LoVo (cell line): ENCODE results near the gene KRTAP4-3.
"Not testable (repeated sequence)": the region's sequence is repeated elsewhere in the genome, so short reads cannot be mapped to it uniquely, and the experiment has no call there.

ENCODE experiments used
- DNase-seq: peaks from one replicate; pipeline ENCODE4 v3.0.0-alpha.2; 2016; ENCODE audit warnings: low spot score

Gene KRTAP4-3

GRCh38 chr17:41151525-41151924 lies 16.5 kb downstream of the KRTAP4-3 start:
- no peak for DNase-seq

DNA sequence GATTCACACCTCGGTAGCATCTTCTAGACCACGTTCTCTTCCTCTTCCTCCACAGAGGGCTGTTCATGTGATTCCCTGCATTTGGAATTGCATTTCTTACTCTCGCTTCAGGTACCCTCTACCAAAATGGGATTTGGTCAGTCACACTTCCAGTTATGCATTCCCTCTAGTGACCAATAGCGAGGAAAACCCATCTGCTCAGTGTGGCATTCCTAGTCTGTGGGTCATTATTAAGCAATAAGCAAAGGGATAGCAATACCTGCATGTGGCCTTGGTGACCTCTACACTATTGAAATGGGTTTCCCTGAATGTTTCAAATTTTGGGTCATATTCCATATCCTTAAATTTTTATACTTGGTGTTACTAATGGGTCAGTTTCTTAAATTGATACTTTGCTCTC lies 18.0 kb downstream of the KRTAP4-3 start:
- no peak for DNase-seq

- DNase-seq, result no peak
These were observed 18.4 kb downstream of the KRTAP4-3 start, which contains the start of gene KRTAP4-5 for GRCh38 chr17:41149652-41149985. Gene KRTAP4-5, minus strand, starts transcription at chr17:41149825. Its CDS starts 58 bp downstream, at chr17:41149767.

GRCh38 chr17:41148971-41149651 lies 18.9 kb downstream of the KRTAP4-3 start:
- not testable (repeated sequence) for DNase-seq

GRCh38 chr17:41147531-41148204 lies 20.4 kb downstream of the KRTAP4-3 start:
- no peak for DNase-seq

DNA sequence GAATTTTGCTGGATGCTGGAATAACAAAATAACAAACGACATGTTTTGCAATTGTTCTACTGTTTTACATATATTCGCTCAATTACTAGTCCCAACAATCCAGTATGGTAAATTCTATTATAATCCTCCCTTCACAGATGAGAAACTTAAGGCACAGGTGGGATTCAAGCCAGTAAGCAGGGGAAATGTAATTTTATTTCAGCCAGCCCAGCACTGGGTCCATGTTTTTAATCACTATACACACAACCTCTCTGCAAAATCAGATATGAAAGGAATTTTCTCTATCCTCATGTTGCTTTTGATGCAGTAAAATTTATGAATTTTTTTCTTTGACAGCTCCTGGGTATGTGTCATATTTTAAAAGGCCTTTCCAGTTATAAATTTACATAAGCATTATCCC lies 22.8 kb downstream of the KRTAP4-3 start:
- no peak for DNase-seq

- no peak for DNase-seq
These were observed 23.2 kb downstream of the KRTAP4-3 start for GRCh38 chr17:41144846-41145245.

- DNase-seq, result no peak
These were observed 26.7 kb downstream of the KRTAP4-3 start for GRCh38 chr17:41141361-41141760.

DNA sequence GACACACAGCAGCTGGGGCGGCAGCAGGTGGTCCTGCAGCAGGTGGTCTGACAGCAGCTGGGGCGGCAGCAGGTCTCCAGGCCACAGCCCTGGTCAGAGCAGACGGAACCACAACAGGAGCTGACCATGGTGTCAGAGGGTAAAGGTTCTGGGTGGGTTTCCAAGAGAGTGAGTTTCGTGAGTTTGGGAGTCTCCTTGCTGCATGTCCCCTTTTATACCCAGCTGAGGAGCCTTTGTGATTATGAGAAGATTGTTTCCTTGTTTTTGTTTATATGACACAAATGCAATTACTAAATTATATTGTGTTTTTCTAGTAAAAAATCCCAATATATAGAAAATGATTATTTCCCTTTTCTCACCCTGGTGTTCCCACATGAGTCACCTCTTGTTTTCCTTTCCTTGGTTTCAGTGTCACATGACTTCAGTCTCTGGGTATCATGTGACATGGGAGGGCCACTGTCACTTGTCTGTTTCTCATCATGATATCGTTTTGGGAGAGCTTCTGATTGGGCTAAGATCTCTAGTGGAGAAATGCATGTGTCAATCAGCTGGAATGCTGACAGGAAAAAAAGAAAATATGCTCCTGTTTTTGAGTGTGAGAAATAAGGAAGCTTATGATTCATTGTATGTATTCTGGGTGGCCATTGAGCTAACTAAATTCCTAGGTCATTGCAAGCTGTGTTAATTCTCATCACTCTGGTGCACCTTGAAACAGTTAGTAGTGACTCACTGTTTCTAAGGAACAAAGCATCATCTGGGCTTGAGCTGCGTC lies 27.5 kb downstream of the KRTAP4-3 start, which contains the start of gene KRTAP4-6:
TSS of gene KRTAP4-6 (minus strand) at position 185 of the 772 bp plus-strand sequence. CDS start at position 128, 57 bp downstream.
- no peak for DNase-seq

DNA sequence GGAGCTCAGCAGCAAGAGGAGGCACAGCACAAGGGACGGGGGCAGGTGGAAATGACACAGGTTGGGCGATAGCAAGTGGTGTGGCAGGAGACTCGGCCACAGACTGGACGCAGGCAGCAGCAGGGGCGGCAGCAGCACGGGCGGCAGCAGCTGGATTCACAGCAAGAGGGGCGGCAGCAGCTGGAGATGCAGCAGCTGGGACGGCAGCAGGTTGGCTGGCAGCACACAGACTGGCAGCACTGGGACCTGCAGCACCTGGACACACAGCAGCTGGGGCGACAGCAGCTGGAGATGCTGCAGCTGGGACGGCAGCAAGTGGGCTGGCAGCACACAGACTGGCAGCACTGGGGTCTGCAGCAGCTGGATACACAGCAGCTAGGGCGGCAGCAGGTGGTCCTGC lies 28.2 kb downstream of the KRTAP4-3 start:
- DNase-seq, result not testable (repeated sequence)

DNA sequence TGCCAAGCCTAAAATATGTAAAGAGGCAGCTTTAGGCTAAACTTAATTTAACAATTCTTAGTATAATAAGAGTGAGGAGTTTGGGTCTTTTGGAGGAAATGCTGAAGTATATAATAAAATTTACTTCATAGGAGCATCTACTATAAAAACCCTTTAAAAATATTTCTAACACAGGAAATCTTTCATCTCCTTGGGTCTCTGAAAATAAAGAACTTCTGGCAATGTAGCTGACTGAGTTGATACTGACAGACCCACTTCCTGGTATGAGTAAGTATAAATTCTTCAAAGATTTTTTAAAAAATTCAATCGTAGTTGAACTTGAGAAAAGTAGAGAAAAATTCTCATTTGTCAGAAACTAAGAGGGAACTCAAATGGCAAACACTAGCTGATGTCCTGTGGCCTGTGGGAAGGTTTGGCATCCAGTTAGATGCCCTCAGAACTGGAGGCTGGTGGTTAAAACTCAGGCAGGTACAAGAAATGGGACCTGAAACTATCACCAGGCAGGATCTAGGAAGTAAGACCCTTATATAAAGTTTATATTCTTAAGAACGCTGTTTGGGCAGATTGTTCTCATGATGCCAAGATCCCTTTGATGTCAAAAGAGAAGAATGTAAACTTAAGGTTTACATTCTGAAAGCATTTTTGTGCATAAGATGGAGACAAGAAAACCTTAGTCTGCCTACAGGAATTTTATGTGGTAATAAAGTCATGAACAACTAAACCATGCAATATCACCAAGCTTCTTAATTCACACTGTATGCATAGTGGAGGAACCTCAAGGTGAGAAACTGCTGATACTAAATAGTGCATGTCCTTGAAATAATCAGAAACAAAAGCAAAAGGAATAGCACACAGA lies 33.9 kb downstream of the KRTAP4-3 start:
- no peak for DNase-seq

DNA sequence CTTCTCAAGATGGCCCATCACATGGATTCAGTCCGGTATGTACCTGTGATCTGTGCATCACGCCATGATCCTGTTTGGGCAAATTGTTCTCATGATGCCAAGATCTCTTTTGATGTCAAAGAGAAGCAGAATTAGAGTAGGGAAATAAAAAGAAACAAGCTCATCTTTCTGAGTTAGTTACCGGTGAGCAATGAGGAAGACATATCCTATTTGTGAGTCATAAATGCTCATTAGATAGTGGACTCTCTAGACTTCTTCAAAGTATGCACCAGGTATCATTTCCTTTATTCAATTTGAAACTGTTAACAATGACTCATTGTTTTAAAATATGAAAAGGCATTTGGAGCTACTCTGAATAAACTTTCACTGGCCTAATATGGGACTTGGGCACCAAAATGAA lies 36.0 kb downstream of the KRTAP4-3 start:
- peak; percentile 48 for DNase-seq

- no peak for DNase-seq
These were observed 40.6 kb downstream of the KRTAP4-3 start for GRCh38 chr17:41127371-41127770.

DNA sequence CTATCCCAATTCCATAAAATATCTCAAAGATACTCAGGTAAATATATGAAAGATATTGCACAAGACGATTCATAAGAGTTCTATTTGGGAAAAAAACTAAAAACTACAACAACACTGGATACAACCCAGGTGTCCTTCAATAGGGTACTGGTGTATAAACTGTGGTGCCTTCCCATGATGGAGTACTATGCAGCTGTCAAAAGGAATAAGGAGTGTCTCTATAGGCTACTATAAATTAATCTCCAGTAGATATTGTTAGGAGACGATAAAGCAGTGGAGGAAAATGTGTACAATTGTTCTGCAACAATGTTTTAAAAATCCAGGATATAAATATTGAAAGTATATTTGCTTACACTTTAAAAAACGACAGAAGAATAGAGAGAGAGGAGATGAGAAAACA lies 41.6 kb downstream of the KRTAP4-3 start:
- no peak for DNase-seq

DNA sequence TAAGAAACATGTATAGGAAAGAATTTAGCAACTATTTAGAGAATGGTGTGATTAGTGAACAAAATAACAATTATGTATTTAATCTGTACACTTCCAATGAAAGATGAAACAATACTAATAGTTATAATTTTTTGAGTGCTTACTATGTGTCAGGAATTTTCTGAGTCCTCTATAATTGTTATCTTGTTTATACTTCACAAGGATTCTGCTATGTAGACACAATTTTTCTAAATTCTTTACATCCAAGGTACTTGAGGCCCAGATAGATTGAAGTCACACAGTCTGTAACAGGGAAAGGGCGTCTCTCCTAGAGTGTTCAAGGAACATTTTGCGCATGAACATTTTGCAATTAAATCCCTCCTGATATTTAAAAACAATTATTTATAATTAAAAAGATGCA lies 43.0 kb downstream of the KRTAP4-3 start:
- no peak for DNase-seq

- DNase-seq, result not testable (repeated sequence)
These were observed 44.0 kb downstream of the KRTAP4-3 start, which contains the start of gene KRTAP4-12 for GRCh38 chr17:41123991-41124371. Gene KRTAP4-12, minus strand, starts transcription at chr17:41124182. Its CDS starts 60 bp downstream, at chr17:41124122.

DNA sequence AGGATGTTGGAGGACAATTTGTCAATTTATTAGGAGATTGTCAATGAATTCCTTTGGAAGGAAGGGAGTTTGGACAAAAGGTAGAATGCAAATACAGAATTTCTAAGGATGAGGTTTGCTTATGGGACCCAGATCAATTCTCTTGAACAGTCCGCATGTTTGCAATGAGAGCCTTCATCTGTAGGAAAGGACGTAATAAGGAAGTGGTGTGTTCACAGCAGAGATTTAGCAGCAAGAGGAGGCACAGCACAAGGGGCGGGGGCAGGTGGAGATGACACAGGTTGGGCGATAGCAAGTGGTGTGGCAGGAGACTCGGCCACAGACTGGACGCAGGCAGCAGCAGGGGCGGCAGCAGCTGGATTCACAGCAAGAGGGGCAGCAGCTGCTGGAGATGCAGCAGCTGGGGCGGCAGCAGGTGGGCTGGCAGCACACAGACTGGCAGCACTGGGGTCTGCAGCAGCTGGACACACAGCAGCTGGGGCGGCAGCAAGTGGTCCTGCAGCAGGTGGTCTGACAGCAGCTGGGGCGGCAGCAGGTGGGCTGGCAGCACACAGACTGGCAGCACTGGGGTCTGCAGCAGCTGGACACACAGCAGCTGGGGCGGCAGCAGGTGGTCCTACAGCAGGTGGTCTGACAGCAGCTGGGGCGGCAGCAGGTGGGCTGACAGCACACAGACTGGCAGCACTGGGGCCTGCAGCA lies 44.6 kb downstream of the KRTAP4-3 start:
- not testable (repeated sequence) for DNase-seq

GRCh38 chr17:41121742-41122141 lies 46.3 kb downstream of the KRTAP4-3 start:
- no peak for DNase-seq

DNA sequence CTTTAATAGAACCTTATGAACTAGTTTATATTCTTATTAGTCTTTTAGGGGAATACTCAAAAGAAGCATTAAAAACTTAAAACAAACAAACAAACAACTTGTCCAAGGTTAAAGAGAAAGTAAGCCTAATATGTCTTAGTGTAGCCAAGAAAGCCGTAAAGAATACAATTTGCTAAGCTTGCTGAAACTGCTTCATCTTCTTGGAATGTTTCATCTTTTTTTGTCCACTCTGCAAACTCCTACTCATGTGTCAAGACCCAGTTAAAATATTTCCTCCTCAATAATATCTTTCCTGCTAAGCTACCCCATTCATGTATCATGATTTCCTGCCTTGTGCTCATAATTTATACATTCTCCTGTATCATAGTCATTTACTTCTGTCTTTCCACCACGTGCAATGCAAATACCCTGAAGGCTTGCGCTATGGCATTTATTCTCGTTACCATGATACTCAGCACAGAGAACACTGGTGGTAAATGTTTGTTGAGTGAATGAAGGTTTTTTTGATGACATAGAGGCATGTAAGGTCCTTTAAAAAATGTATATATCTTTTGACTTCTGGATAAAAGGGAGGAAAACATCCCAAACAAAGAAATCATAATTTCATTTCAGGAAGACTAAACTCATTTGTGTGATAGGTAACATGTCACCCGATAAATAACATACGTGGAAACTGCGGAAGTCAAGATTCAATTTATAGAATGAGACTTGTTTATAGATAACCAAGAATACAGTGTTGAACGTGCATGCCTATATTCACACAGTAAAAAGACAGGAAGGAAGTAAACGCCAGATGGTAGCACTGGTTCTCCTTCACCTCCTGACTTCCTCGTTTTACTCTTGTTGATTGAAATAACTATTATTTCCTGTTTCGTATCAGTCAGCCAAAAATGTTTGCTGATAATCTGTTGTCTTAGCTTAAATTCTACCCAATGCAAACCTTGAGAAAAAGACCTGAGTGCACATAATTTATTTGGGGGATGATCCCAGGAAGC lies 48.0 kb downstream of the KRTAP4-3 start:
- not testable (repeated sequence) for DNase-seq

- no peak for DNase-seq
These were observed 49.3 kb downstream of the KRTAP4-3 start for GRCh38 chr17:41118721-41119120.
